GM18511 (cell line): ENCODE results near the gene SIAE.

ENCODE experiments used
- ATAC-seq: cut with Tn5 transposase; IDR thresholded peaks from one replicate; pipeline ENCODE4 v1.9.1; 2021; ENCODE audit warnings: mild to moderate bottlenecking, moderate library complexity; ENCODE audit not compliant: unreplicated experiment

SIAE gene, protein sequence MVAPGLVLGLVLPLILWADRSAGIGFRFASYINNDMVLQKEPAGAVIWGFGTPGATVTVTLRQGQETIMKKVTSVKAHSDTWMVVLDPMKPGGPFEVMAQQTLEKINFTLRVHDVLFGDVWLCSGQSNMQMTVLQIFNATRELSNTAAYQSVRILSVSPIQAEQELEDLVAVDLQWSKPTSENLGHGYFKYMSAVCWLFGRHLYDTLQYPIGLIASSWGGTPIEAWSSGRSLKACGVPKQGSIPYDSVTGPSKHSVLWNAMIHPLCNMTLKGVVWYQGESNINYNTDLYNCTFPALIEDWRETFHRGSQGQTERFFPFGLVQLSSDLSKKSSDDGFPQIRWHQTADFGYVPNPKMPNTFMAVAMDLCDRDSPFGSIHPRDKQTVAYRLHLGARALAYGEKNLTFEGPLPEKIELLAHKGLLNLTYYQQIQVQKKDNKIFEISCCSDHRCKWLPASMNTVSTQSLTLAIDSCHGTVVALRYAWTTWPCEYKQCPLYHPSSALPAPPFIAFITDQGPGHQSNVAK

DNA sequence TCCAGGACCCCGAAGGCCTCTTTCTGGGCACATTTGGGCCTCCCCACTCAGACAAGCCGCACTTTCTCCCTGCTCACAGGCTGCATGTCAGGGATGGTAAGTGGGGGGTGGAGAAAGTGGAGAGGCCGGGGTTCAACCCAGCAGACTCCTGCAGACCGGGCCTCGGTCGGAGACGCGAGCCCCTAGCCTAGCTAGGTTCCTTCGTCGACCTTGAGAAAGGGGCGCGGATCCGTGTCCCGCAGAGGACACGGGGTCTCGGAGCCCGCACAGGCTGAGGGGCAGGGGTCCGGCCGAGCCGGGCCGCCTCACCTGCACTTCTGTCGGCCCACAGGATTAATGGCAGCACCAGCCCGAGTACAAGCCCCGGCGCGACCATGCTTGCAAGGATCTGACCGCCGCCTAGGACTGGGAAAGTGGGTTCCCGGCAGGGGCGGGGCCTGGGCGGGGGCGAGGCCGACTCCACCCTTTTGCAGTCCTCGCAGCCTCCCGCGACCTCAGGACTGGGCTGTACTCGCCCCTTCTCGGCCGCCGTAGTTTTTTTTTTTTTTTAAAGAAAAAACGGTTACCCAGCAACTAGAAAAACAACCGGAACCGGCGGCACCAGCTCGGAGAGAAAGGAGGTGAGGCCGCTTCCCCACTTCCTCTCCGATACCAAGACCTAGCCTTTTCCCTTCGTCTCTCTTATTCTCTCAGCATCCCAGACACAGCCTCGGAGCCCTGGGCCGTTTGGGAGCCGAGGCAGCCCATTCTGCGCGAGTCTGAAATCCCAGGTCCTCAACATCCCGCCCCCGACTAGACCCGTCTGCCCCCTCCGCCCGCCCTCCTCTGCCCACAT lies at the start of gene SIAE, which contains the start of gene SPA17:
Gene SIAE (minus strand): TSS at position 407 of the 835 bp plus-strand sequence. CDS start 31 bp downstream, at position 376.
Gene SPA17 (plus strand): TSS at position 572 of the 835 bp plus-strand sequence. CDS start 1,361 bp downstream, outside the sequence.
- ATAC-seq: peak; percentile 92

DNA sequence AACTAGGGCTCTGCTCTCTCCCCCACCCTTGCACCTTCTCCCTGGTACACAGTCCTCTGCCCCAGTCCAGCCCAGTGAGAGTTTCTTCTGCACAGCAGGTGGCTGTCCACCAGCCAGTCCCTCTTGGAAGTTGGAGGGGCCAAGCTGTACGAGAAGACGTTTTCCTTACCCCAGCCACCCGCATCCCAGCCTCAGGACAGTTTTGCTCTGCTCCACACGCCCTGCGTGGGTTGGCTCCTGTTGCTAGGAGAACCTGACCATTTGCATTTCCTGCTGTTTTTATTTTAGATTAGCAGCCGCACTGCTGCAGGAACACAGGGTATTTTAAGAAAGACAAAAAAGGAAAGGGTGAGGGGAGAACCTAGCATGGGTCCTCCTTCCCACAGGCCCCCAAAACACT lies 48.6 kb upstream of the SIAE start:
- ATAC-seq: no peak

DNA sequence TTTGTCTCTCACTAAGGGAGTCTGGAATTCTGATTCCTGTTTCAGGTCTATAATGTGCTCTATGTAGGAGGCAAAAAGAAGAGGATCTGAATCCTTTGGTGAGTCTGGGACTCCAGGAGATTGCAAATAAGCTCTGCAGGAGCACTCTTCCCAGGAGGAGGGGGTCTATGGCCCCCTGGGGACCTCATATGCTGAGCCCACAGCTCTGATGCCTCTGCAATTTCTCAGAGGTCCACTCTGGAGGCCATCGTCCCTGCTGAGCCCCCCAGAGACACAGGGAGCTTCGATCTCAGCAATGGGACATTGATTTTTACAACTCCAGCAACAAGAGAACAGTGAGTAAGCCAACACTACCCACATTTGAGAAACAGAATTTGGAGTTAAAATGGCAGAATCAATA lies 46.0 kb upstream of the SIAE start:
- no peak for ATAC-seq

DNA sequence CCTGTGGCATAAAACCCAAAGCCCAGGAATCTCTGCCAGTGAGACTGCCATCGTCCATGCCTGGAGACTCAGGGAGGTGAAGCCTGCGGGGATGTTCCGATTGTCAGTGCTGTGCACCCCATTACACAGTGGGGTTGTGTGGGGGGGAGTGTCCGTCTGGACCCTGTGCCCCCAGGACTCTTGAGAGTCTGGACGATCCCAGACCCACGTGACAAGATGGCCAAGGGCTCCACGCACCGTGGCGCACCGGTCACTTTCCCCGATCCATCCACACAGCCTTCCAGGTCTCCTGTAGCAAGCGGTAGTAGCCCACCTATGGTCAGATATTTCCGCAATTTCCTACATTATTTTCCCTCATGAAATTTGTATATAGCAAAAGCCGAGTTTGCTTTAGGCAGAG lies 45.3 kb upstream of the SIAE start:
- no peak for ATAC-seq

DNA sequence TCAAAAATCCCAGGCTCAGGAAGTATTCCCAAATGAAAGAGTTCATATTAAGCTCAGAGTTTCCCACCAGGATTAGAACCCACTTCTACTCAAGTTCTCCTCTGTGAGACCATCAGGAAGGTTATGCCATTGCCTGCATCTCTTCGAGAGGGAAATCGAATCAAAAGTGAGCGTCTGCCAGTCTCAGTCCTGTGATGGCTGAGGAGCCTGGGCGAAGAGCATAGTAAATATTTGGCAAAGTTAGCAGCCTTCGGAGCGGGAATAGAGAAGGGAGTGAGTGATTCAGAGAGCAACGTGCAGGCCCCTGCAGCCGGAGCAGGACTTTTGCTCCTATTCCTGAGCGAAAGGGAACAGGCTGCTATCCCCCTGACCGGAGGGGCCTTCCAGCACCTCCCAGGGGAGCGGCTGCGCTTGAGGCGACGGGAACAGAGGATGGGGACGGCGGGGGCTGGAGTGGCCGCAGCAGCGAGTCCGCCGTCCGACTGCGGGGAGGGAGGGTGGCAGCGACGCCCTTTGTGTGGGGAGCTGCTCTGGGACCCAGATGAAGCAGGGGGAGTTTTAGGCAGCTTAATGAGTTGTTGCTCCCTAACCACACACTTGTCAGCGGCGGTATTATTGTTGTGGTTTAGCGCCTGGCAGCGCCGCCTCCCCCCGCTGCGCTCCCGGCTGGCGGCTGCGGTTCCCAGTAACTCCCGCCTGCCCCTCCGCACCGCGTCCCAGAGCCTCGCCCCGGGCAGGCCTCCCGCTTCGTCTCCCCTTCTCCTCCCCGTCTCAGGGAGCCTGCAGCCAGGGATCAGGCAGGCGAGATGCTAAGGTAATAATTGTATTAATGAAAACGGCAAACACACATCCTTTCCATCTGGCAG lies 44.5 kb upstream of the SIAE start:
- ATAC-seq: no peak

DNA sequence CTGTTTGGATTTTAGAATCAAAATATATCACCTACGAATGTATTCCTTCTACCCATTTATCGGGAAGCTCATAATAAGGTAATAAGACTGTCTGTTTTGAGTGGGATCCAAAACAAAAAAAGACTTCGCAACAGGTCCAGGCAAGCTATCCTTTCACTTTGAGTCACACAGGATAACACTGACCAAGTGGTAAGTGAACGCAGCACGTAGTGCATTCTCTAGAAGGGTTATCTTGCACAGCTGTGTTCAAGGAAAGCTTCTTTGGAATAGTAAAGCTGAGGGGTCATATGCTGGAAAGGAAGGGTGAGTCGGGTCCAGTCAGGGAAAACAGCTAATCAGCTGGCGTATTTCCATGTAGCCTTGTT lies 43.9 kb upstream of the SIAE start:
- ATAC-seq: no peak

DNA sequence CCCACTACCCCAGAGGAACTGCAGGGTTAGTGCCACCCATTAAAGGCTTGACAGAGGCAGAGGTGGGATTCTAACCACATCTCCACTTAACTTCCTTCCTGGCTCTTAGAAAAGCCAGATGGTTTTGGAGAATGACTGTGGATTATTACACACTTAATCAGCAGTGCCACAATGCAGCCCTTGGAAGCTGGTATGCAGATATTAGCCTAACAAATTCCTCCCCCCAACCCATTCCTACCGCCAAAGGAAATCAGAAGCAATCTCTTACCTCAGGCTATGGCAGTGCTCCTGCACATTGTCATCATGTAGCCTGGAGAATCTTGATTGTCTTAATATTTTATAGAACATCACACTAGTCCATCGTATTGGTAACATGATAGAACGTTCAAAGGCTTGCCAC lies 43.1 kb upstream of the SIAE start:
- ATAC-seq: no peak

DNA sequence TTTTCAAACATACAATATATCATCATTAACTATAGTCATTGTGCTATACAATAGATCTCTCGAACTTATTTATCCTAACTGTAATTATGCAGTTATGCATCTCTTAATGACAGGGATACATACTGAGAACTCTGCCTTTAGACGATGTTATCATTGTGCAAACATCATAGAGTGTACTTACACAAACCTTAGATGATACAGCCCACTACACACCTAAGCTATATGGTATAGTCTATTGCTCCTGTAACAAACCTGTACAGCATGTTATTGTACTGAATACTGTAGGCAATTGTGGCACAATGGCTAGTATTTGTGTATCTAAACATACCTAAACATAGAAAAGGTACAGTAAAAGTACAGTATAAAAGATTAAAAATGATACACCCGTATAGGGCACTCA lies 38.9 kb upstream of the SIAE start:
- ATAC-seq: no peak

DNA sequence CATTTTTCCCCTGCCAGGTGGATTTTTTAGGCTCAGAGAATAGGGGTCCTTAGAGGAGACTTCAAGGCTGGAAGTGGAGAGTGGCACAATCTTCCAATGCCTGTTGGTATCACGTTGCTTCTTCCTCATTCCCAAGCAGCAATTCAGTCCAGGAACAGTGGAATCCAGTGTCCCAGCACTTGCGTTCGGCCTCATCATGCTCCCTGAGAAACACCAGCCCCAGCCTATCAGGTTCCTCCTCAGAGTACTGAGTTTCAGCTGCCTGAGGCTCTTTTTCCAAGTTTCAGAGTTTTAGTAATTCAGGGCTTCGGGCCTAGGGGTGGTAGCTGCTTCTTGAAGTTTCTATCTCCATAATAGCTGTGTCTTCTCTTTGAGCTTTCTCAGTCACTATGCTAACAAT lies 34.3 kb upstream of the SIAE start:
- ATAC-seq: no peak

DNA sequence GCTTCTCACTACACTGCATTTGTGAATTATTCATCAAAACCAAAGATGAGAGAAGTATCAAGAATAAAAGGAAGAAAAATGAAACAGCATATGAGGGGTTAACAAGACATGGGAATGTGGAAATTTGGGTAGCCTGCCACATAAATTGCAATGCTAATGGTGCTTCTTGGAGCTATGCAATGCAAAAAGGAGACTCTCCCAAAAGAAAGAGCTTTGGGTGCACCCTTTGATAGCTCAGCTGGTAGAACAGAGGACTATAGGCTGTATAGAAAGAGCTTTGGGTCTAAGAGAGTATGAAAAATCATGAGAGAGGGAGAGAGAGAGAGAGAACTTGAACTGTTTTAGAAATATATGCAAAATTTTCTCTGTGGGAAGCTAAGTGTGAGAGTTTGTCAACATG lies 26.5 kb upstream of the SIAE start:
- no peak for ATAC-seq

DNA sequence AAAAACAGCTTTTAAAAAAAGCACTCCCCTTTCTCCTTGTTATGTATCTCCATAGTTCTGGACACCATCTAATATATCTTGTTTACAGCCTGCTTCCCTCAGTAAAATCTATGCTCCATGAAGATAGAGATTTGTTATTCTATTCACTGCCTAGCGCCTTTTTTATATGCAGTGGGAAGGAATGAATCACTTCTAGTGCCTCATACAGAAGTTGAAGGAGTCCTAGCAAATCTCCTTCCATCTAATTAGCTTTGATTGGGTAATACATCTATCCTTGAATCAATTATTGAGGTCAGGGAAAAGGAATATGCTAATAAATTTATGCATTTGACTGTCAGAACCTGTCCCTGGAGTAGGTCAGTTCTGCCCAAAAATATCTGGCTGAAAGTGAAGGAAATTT lies 26.0 kb upstream of the SIAE start:
- ATAC-seq: no peak

DNA sequence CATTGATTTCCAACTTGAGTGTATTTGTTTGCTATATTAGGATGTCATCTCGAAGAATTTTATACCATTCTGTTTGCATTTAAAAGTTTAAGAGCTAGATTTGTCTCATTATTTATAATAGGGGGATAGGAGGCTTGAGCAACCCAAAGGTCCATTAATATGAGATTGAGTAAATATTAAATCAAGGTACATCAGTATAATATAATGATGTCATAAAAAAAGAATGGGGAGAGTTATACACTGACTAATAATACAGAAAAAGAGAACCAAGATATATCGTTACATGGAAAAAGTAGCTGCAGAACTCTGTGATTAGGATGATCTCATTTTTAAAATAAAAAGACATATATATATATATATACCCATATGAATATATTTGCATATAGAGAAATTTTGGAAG lies 19.6 kb upstream of the SIAE start:
- ATAC-seq: no peak

DNA sequence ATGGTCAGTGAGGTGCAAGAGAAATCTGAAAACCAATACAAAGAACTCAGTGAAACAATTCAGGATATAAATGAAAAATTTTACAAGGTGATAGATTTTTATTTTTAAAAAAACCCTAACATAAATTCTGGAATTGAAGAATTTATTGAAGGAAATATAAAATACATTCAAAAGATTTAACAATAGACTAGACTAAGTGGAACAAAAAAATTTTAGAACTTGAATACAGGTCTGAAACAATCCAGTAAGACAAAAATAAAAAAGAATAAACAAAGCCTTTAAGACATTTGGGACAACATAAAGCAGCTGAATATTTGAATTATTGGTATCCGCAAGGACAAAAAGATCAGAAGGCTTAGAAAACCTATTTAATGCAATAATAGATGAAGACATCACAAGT lies 8.9 kb upstream of the SIAE start:
- no peak for ATAC-seq

DNA sequence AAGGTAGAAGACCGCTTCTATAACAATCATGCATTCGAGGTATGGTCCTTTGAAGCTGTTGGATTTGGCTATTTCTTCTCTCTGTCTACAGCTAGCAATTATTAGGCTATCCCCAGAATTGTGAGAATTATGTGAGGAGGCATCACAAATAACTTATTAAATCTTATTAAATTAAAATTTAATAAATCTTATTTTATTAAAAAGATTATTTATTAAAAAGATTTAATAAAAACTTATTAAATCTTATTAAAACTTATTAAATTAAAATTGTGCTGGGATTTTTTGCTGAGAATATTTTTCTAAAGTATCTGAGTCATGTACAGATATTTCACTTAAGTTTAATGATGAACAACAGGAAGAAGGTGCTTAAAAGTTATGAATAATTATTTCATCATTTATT lies 7.9 kb upstream of the SIAE start:
- no peak for ATAC-seq

DNA sequence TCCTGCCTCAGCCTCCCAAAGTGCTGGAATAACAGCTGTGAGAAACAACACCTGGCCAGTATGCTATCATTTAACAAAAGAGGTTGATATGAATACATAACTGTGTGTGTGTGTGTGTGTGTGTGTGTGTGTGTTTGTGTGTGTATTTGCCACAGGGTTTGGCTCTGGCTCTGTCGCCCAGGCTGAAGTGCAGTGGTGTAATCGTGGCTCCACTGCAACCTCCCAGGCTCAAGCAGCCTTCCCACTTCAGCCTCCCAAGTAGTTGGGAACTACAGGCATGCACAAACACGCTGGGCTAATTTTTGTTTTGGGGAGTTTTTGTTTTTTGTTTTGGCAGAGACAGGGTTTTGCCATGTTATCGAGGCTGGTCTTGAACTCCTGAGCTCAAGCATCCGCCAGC lies 4.9 kb upstream of the SIAE start:
- ATAC-seq: no peak

DNA sequence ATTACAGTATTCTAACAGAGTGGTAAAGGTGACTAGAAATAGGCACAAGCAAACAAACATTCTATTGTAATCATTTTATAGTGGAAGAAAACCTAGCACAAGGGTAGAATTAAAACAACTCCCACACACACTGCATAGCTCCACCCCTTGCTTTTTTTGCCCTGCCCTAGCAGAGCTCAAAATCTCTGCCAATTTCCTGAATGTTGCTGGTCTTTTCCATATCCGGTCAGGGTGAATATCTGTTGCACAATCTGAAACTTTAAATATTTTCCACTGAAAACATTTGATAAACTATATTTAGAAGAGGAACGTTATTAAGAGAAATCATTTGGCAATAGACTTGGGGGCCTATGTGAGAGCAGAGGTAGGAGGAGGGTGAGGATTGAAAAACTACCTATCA lies 2.8 kb upstream of the SIAE start:
- no peak for ATAC-seq

DNA sequence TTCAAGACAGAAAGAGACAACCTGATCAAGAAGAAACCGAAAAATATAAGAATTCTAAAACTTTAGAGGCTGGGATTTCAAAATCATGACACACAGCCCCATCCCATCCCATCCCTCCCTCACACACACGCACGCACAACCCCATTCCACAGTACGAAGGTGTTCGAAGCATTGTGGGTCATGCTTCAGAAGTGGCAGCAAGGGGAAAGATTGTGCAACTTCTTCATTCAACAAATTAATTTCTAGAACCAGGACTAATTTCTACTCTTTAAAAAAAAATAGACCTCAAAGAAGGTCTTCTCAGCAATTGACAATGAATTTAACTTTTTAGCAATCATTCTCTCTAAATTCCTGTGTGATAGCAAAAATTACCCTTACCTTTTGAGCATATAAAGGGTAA lies 1.0 kb upstream of the SIAE start:
- ATAC-seq: no peak

DNA sequence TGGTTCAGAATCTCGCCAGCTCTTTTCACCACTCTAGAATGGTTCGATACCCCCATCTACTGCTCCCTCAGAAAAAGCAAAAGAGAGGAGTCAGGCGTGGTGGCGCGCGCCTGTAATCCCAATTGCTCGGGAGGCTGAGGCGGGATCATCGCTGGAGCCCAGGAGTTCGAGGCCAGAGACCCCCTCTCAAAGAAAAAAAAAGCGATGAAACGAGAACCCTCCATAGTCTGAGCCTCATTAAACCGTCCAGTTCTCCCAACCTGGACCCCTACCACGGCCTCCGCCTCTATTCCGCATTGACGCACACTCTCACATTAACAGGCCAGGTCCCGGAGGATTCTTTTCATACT lies 604 bp upstream of the SIAE start:
- no peak for ATAC-seq

DNA sequence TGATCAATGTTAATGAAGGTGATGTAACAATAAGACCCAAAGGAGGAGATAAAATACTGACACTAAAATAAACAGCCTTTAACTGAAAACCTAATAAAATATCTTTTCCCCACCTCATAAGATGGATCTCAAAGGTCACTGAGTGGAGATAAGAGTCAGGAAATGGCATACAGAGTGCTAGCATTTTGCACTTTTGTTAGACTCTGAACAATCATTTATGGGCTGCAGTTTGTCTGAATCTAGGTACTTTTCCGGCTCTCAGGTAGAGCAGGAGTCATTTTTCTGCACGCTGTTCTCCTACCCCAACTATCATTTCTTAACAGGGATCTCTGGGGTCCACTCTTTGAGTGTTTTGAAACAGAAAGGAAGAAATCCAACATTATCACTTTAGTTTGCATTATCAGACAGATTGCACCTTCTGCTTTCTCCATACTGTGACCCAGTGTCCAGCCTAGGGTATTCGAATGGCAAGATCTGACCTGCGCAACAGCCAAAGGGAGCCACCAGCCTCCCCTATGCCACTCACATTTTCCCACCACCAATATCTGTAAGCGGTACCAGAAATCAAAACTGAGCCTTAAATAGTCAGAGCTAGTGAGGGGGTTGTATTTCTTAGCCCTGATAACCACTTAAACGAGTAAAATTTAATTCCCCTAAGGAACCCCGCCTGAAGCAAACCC lies 863 bp downstream of the SIAE start:
- no peak for ATAC-seq

DNA sequence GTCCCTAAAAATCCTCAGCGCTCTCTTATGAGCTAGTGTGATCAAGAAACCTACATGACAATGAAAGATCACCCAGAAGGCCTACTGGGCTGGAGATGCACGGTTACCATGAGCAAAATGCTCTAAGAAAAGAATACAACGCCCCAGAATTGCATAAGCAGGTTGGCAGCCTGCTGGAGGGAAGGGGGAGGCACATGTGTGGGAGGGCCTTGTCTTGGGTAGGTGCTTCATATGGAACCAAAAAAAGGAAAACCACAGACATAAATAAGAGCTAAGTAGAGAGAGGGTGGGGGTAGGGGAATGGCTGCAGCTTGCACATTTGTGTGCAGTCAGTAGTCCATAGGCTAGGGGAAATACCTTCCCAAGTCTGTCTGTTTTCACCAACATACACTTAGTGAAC lies 2.8 kb downstream of the SIAE start:
- peak; percentile 26 for ATAC-seq

DNA sequence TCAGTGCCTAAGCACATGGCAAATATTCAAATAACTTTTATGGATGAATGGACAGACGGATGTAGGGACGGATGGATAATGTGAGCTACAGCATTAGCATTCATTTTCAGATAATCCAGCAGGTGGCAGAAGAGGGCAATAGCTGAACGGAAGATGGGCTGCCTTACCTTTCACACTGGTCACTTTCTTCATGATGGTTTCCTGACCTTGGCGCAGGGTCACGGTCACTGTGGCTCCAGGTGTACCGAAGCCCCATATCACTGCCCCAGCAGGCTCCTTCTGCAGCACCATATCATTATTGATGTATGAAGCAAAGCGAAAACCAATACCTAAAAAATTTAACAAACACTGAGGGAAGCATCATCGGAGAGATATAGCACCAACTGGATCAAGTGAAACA lies 4.3 kb downstream of the SIAE start:
- peak; percentile 33 for ATAC-seq
